Glutamatergic neuron (in vitro differentiated cells): ENCODE results near the gene CEP135. TPM values are rescaled to one million over a fixed set of nuclear protein-coding genes. Genes with fewer than 3 reads are reported as not detected.
"Not testable (repeated sequence)": the region's sequence is repeated elsewhere in the genome, so short reads cannot be mapped to it uniquely, and the experiment has no call there.

Experiments
- DNase-seq: peaks from one replicate; pipeline ENCODE4 v3.0.0; 2022
- H3K27ac Mint-ChIP-seq: one replicate; pipeline ENCODE4 v1.8.0; 2020; ENCODE audit warnings: mild to moderate bottlenecking, mixed read lengths, inconsistent platforms; ENCODE audit not compliant: unreplicated experiment
- H3K27me3 Mint-ChIP-seq: one replicate; pipeline ENCODE4 v1.8.0; 2020; ENCODE audit warnings: mild to moderate bottlenecking, moderate library complexity, mixed read lengths, inconsistent platforms; ENCODE audit not compliant: unreplicated experiment
- H3K36me3 Mint-ChIP-seq: one replicate; pipeline ENCODE4 v1.8.0; 2020; ENCODE audit warnings: mild to moderate bottlenecking, mixed read lengths, inconsistent platforms; ENCODE audit not compliant: unreplicated experiment
- H3K4me1 Mint-ChIP-seq: one replicate; pipeline ENCODE4 v1.8.0; 2020; ENCODE audit warnings: mild to moderate bottlenecking, low read depth, mixed read lengths, inconsistent platforms; ENCODE audit not compliant: unreplicated experiment
- H3K4me3 Mint-ChIP-seq: one replicate; pipeline ENCODE4 v1.8.0; 2020; ENCODE audit warnings: mild to moderate bottlenecking, mixed read lengths, inconsistent platforms; ENCODE audit not compliant: unreplicated experiment
- H3K9me3 Mint-ChIP-seq: one replicate; pipeline ENCODE4 v1.8.0; 2020; ENCODE audit warnings: mild to moderate bottlenecking, moderate library complexity, mixed read lengths, inconsistent platforms; ENCODE audit not compliant: unreplicated experiment
- total RNA-seq: library from RNA; stranded (reverse); fragmentation: NEBNext Ultra II Directional; extraction: Animal tissue kit (Norgen Biotek cat#: 25700); gene quantifications from one replicate; pipeline ENCODE4 v1.2.1, GENCODE V29; 2021; ENCODE audit not compliant: unreplicated experiment
- TF ChIP-seq, protein P1 (sequence below): fragments of 200-600 bp; sonication (generic); IDR thresholded peaks from one replicate; pipeline ENCODE4 v1.5.0; 2021; ENCODE audit not compliant: partially characterized antibody, unreplicated experiment

Gene CEP135
- total RNA-seq, 1 donor from 2014 or later = 4.2 TPM

- H3K27me3 Mint-ChIP-seq = no peaks in the 10 kb centered on the region
- no peaks in the 10 kb centered on the region for H3K4me1 Mint-ChIP-seq
- H3K4me3 Mint-ChIP-seq = no peak overlapping the region
- TF ChIP-seq, protein P1, sequence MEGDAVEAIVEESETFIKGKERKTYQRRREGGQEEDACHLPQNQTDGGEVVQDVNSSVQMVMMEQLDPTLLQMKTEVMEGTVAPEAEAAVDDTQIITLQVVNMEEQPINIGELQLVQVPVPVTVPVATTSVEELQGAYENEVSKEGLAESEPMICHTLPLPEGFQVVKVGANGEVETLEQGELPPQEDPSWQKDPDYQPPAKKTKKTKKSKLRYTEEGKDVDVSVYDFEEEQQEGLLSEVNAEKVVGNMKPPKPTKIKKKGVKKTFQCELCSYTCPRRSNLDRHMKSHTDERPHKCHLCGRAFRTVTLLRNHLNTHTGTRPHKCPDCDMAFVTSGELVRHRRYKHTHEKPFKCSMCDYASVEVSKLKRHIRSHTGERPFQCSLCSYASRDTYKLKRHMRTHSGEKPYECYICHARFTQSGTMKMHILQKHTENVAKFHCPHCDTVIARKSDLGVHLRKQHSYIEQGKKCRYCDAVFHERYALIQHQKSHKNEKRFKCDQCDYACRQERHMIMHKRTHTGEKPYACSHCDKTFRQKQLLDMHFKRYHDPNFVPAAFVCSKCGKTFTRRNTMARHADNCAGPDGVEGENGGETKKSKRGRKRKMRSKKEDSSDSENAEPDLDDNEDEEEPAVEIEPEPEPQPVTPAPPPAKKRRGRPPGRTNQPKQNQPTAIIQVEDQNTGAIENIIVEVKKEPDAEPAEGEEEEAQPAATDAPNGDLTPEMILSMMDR = no peak
- no peak for DNase-seq
- H3K9me3 Mint-ChIP-seq = no peaks in the 10 kb centered on the region
- no peaks in the 10 kb centered on the region for H3K36me3 Mint-ChIP-seq
- H3K27ac Mint-ChIP-seq = no peak overlapping the region
Observed at GRCh38 chr4:55955710-55956109, 7.0 kb downstream of the CEP135 start.

- Mint-ChIP-seq H3K4me3 (no peak overlapping the region), H3K9me3 (no peaks in the 10 kb centered on the region), H3K36me3 (no peaks in the 10 kb centered on the region), H3K27me3 (no peaks in the 10 kb centered on the region), H3K27ac (no peak overlapping the region), H3K4me1 (no peaks in the 10 kb centered on the region)
- TF ChIP-seq, protein P1 = no peak
- DNase-seq = no peak
Observed at GRCh38 chr4:55959655-55960054, 10.9 kb downstream of the CEP135 start.

DNA sequence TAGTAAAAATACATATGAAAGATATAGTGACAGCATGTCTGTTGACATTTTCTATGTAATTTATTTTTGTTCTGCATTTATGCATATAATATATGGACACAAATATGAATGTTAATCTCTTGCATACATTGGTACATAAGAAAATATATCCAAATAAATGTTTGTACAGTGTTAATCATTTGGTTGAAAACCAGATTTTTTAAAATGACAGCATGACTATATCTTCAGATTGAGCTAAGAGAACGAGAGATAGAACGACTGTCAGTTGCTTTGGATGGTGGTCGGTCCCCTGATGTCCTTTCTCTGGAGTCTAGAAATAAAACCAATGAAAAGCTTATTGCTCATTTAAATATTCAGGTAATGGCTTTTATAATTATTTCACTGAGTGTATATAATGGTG, 15.3 kb downstream of the CEP135 start:
- no peaks in the 10 kb centered on the region for H3K9me3 Mint-ChIP-seq
- no peak overlapping the region for H3K4me3 Mint-ChIP-seq
- no peaks in the 10 kb centered on the region for H3K36me3 Mint-ChIP-seq
- H3K4me1 Mint-ChIP-seq = no peaks in the 10 kb centered on the region
- no peak for DNase-seq
- TF ChIP-seq, protein P1 = no peak
- no peak overlapping the region for H3K27ac Mint-ChIP-seq
- no peaks in the 10 kb centered on the region for H3K27me3 Mint-ChIP-seq

- no peak overlapping the region for H3K4me3 Mint-ChIP-seq
- H3K9me3 Mint-ChIP-seq = no peaks in the 10 kb centered on the region
- no peak for DNase-seq
- no peaks in the 10 kb centered on the region for H3K27me3 Mint-ChIP-seq
- H3K27ac Mint-ChIP-seq = no peak overlapping the region
- H3K36me3 Mint-ChIP-seq = no peaks in the 10 kb centered on the region
- no peaks in the 10 kb centered on the region for H3K4me1 Mint-ChIP-seq
- TF ChIP-seq, protein P1 = no peak
Observed at GRCh38 chr4:55965585-55965984, 16.8 kb downstream of the CEP135 start.

DNA sequence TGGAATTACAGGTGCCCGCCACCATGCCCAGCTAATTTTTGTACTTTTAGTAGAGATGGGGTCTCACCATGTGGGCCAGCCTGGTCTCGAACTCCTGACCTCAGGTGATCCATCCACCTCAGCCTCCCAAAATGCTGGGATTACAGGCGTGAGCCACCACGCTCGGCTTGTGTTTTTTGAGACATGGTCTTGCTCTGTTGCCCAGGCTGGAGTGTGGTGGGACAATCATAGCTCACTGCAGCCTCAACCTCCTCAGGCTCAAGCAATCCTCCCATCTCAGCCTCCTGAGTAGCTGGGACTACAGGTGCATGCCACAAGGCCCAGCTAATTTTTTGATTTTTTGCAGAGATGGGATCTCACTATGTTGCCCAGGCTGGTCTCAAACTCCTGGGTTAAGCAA, 17.6 kb downstream of the CEP135 start:
- H3K36me3 Mint-ChIP-seq = not testable (repeated sequence)

DNA sequence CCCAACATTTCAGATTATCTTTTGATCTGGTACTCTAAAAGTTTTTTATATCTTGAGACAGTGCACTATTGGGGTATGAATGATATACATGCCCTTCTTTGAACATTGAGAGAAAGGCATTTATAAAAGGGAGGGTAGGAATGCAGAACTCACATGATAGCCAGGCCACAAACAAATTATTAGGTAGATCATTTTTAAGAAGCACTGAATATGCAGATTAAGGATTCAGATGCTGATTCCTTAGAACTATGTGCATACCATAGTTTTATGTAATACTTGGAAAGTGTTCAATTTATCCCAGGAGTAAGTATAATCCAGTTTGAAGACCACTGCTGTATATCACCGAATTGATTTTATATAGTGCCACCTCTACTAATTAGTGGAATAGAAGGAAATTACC, 18.6 kb downstream of the CEP135 start:
- TF ChIP-seq, protein P1 = no peak
- H3K36me3 Mint-ChIP-seq = no peaks in the 10 kb centered on the region
- H3K27me3 Mint-ChIP-seq = no peaks in the 10 kb centered on the region
- H3K4me1 Mint-ChIP-seq = no peaks in the 10 kb centered on the region
- H3K27ac Mint-ChIP-seq = no peak overlapping the region
- no peak overlapping the region for H3K4me3 Mint-ChIP-seq
- no peaks in the 10 kb centered on the region for H3K9me3 Mint-ChIP-seq
- no peak for DNase-seq

More for the DNA sequence above, 17.6 kb downstream of the CEP135 start:
- H3K4me3 Mint-ChIP-seq, H3K9me3 Mint-ChIP-seq, H3K27me3 Mint-ChIP-seq, H3K27ac Mint-ChIP-seq, H3K4me1 Mint-ChIP-seq, DNase-seq: not testable (repeated sequence)
